Esophagus muscularis mucosa (tissue), 4 donors: Measurements from ENCODE around the gene SMOC1.

Experiments
- EP300 ChIP-seq: sonication (generic); formaldehyde crosslinking; IDR thresholded peaks from one replicate; pipeline ENCODE4 v1.6.1; 2017; ENCODE audit warnings: antibody characterized with exemption
- POLR2A ChIP-seq: fragments of 450-650 bp; IDR thresholded peaks from one replicate; pipeline ENCODE4 v1.6.1; 2017; ENCODE audit warnings: antibody characterized with exemption, moderate library complexity, mild to moderate bottlenecking, low read depth
- POLR2AphosphoS5 ChIP-seq, 2 donors: sonication (generic); formaldehyde crosslinking; IDR thresholded peaks; one replicate each; pipeline ENCODE4 v1.6.1; 2017; ENCODE audit warnings: antibody characterized with exemption in 2 of 2
- TF ChIP-seq, protein P1 (sequence below), 3 experiments: fragments of 200-600 bp in 2 of 3; fragments of 450-650 bp in 1 of 3; sonication (generic) in 2 of 3; IDR thresholded peaks; one replicate each; pipeline ENCODE4 v1.5.1; 2017 to 2019; ENCODE audit warnings: antibody characterized with exemption in 3 of 3, mild to moderate bottlenecking in 2 of 3, moderate library complexity in 1 of 3

- TF ChIP-seq POLR2AphosphoS5 (IDR thresholded peaks at IDR 0.05), result no peak
- no peak for TF ChIP-seq EP300
- TF ChIP-seq POLR2A, result no peak
- TF ChIP-seq, protein P1, sequence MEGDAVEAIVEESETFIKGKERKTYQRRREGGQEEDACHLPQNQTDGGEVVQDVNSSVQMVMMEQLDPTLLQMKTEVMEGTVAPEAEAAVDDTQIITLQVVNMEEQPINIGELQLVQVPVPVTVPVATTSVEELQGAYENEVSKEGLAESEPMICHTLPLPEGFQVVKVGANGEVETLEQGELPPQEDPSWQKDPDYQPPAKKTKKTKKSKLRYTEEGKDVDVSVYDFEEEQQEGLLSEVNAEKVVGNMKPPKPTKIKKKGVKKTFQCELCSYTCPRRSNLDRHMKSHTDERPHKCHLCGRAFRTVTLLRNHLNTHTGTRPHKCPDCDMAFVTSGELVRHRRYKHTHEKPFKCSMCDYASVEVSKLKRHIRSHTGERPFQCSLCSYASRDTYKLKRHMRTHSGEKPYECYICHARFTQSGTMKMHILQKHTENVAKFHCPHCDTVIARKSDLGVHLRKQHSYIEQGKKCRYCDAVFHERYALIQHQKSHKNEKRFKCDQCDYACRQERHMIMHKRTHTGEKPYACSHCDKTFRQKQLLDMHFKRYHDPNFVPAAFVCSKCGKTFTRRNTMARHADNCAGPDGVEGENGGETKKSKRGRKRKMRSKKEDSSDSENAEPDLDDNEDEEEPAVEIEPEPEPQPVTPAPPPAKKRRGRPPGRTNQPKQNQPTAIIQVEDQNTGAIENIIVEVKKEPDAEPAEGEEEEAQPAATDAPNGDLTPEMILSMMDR (IDR thresholded peaks at IDR 0.05), result no peak
Observed at GRCh38 chr14:70000601-70001000, 121.4 kb downstream of the SMOC1 start.
